Astrocyte of the cerebellum (primary cell): ENCODE data around the gene ZNRD2.
A peak's percentile ranks its signal among the peaks of the same experiment; 100 is the strongest.

ENCODE experiments used
- DNase-seq: peaks from one replicate; pipeline ENCODE4 v3.0.0-alpha.2; 2011; ENCODE audit warnings: low read depth
- H3K4me3 ChIP-seq: 2 replicates; pipeline ENCODE4 v1.5.1; 2011; ENCODE audit warnings: mild to moderate bottlenecking, low read depth, low read length, moderate library complexity
- CTCF ChIP-seq: IDR thresholded peaks from 2 replicates; pipeline ENCODE4 v1.5.1; 2012; ENCODE audit warnings: low read length, low read depth, moderate library complexity, mild to moderate bottlenecking; ENCODE audit errors: missing control alignments
- in situ Hi-C: cut with HindIII; loops from 2 replicates; pipeline ENCODE4 v1.10.0; 2017; ENCODE audit warnings: low sequenced_read_pairs

ZNRD2 gene

GRCh38 chr11:65589444-65590239 is 19.4 kb downstream of the ZNRD2 start:
- no peak for TF ChIP-seq CTCF

GRCh38 chr11:65590240-65590738 is 20.0 kb downstream of the ZNRD2 start:
- in situ Hi-C loops, result no loop called here
- TF ChIP-seq CTCF, result no peak
- DNase-seq, result no peak
- no peak overlapping the region for H3K4me3 ChIP-seq

More at GRCh38 chr11:65589444-65590239, 19.4 kb downstream of the ZNRD2 start:
- no peak for DNase-seq
- in situ Hi-C loops, result no loop called here
- no peak overlapping the region for H3K4me3 ChIP-seq

- in situ Hi-C loops, result no loop called here
- DNase-seq, result no peak
- peak; percentile 8 for TF ChIP-seq CTCF
- no peak overlapping the region for H3K4me3 ChIP-seq
Measured at GRCh38 chr11:65591939-65592857, 21.9 kb downstream of the ZNRD2 start.

GRCh38 chr11:65592858-65593517 is 22.7 kb downstream of the ZNRD2 start:
- TF ChIP-seq CTCF, result no peak
- in situ Hi-C loops, result no loop called here
- no peak for DNase-seq
- no peak overlapping the region for H3K4me3 ChIP-seq

- no peak for DNase-seq
- in situ Hi-C loops, result no loop called here
- peak; percentile 81 for TF ChIP-seq CTCF
- H3K4me3 ChIP-seq, result no peak overlapping the region
Measured at GRCh38 chr11:65593518-65594414, 23.5 kb downstream of the ZNRD2 start.
